H1 (cell line): ENCODE results near the gene GAS7. TPM values are rescaled to one million over a fixed set of nuclear protein-coding genes. Genes with fewer than 3 reads are reported as not detected.

Source experiments
- CTCF ChIA-PET: fragments of 300-600 bp; sonication (Branson Sonifier 250); formaldehyde crosslinking; loops from one replicate; lab custom pipeline; 2021; ENCODE audit not compliant: partially characterized antibody; lab: Charles Lee
- POLR2A ChIA-PET: fragments of 300-600 bp; sonication (Branson Sonifier 250); formaldehyde crosslinking; loops from one replicate; lab custom pipeline; 2021; ENCODE audit warnings: inconsistent platforms; ENCODE audit not compliant: partially characterized antibody; lab: Charles Lee
- DNase-seq, 2 experiments: peaks; one replicate each; pipeline versions ENCODE4 v3.0.0 to v3.0.0-alpha.2; 2010 to 2022; ENCODE audit warnings: low spot score in 2 of 2, low read depth in 1 of 2, mixed read lengths in 1 of 2
- FAIRE-seq: peaks from 2 replicates; lab custom pipeline; 2011; peaks lifted over from hg19 to GRCh38; lab: Jason Lieb, UNC
- H2AFZ ChIP-seq: 2 replicates; pipeline ENCODE4 v1.8.1; 2012; ENCODE audit warnings: low read length, inconsistent platforms
- H2AK5ac ChIP-seq: 2 replicates; pipeline ENCODE4 v1.6.1; 2013; ENCODE audit warnings: low read depth, low read length
- H2BK120ac ChIP-seq: replicated peaks from 2 replicates; pipeline ENCODE3; 2013; ENCODE audit warnings: low read depth, low read length, inconsistent platforms
- H2BK12ac ChIP-seq: 2 replicates; pipeline ENCODE4 v1.6.1; 2013; ENCODE audit warnings: low read depth, low read length
- H2BK15ac ChIP-seq: 2 replicates; pipeline ENCODE4 v1.6.1; 2013; ENCODE audit warnings: low read length
- H2BK20ac ChIP-seq: 2 replicates; pipeline ENCODE4 v1.6.1; 2013; ENCODE audit warnings: low read length
- H2BK5ac ChIP-seq: 2 replicates; pipeline ENCODE4 v1.6.1; 2013; ENCODE audit warnings: low read depth, low read length
- H3K14ac ChIP-seq: 2 replicates; pipeline ENCODE4 v1.6.1; 2013; ENCODE audit warnings: inconsistent platforms; ENCODE audit not compliant: insufficient read length
- H3K18ac ChIP-seq: 2 replicates; pipeline ENCODE4 v1.6.1; 2013; ENCODE audit warnings: low read length; ENCODE audit errors: extremely low read depth
- H3K23ac ChIP-seq: 2 replicates; pipeline ENCODE4 v1.6.1; 2013; ENCODE audit warnings: inconsistent platforms; ENCODE audit not compliant: insufficient read length
- H3K23me2 ChIP-seq: 2 replicates; pipeline ENCODE4 v1.6.1; 2013; ENCODE audit warnings: low read depth, low read length
- H3K27ac ChIP-seq: 2 replicates; pipeline ENCODE4 v1.6.1; 2011; ENCODE audit warnings: low read depth, low read length, inconsistent platforms
- H3K27me3 ChIP-seq, 4 experiments: replicated peaks in 1 of 4; 1 replicate in 1 of 4; 2 replicates in 3 of 4; pipeline versions ENCODE4 v1.6.1 to v1.8.1; 2011 to 2013; ENCODE audit warnings: low read length in 3 of 4, mild to moderate bottlenecking in 3 of 4, inconsistent platforms in 2 of 4, mixed read lengths in 2 of 4, moderate library complexity in 1 of 4; ENCODE audit not compliant: control insufficient read depth in 3 of 4, insufficient read depth in 3 of 4; ENCODE audit errors: extremely low read depth in 1 of 4
- H3K36me3 ChIP-seq, 4 experiments: 2 replicates each; pipeline versions ENCODE4 v1.6.1 to v1.8.1; 2011 to 2013; ENCODE audit warnings: mild to moderate bottlenecking in 4 of 4, low read length in 3 of 4, moderate library complexity in 2 of 4, control low read depth in 1 of 4, inconsistent platforms in 1 of 4; ENCODE audit not compliant: insufficient read depth in 4 of 4, control insufficient read depth in 2 of 4
- H3K4ac ChIP-seq: replicated peaks from 2 replicates; pipeline ENCODE3; 2013; ENCODE audit warnings: low read length, low read depth, mixed read lengths, inconsistent platforms; ENCODE audit not compliant: insufficient read length
- H3K4me1 ChIP-seq, 4 experiments: replicated peaks in 1 of 4; 1 replicate in 1 of 4; 2 replicates in 3 of 4; pipeline versions ENCODE4 v1.6.1 to v1.8.1; 2011 to 2013; ENCODE audit warnings: low read length in 3 of 4, inconsistent platforms in 2 of 4, mixed read lengths in 1 of 4; ENCODE audit not compliant: insufficient read depth in 4 of 4, control insufficient read depth in 3 of 4
- H3K4me2 ChIP-seq, 2 experiments: 2 replicates each; pipeline versions ENCODE4 v1.6.1 to v1.8.1; 2011 to 2013; ENCODE audit warnings: low read depth in 2 of 2, low read length in 2 of 2, control low read depth in 1 of 2, inconsistent platforms in 1 of 2, mild to moderate bottlenecking in 1 of 2; ENCODE audit not compliant: insufficient read depth in 1 of 2
- H3K4me3 ChIP-seq, 4 experiments: fragments of 200-600, 300-600 bp in 1 of 4; sonication (generic), shearing (Covaris generic), sonication (Bioruptor Twin) in 1 of 4; 2 replicates each; pipeline versions ENCODE4 v1.5.1 to v1.8.1; 2011 to 2016; ENCODE audit warnings: low read length in 4 of 4, low read depth in 3 of 4, control low read depth in 2 of 4, inconsistent platforms in 2 of 4, mild to moderate bottlenecking in 2 of 4, mixed read lengths in 1 of 4, moderate library complexity in 1 of 4; ENCODE audit not compliant: insufficient read depth in 2 of 4; ENCODE audit errors: extremely low read depth in 1 of 4
- H3K56ac ChIP-seq: replicated peaks from 2 replicates; pipeline ENCODE3; 2013; ENCODE audit warnings: low read depth, mild to moderate bottlenecking, mixed read lengths, low read length, inconsistent platforms; ENCODE audit not compliant: insufficient read length
- H3K79me1 ChIP-seq: 2 replicates; pipeline ENCODE4 v1.6.1; 2013; ENCODE audit warnings: low read depth, low read length, control low read depth
- H3K79me2 ChIP-seq, 2 experiments: 2 replicates each; pipeline versions ENCODE4 v1.6.1 to v1.8.1; 2012 to 2013; ENCODE audit warnings: low read length in 2 of 2, mild to moderate bottlenecking in 2 of 2, inconsistent platforms in 1 of 2; ENCODE audit not compliant: insufficient read depth in 2 of 2, control insufficient read depth in 1 of 2
- H3K9ac ChIP-seq, 4 experiments: replicated peaks in 1 of 4; 1 replicate in 1 of 4; 2 replicates in 3 of 4; pipeline versions ENCODE4 v1.6.1 to v1.8.1; 2011 to 2013; ENCODE audit warnings: low read depth in 3 of 4, low read length in 3 of 4, control low read depth in 2 of 4, mild to moderate bottlenecking in 2 of 4, moderate library complexity in 2 of 4, inconsistent platforms in 1 of 4; ENCODE audit errors: extremely low read depth in 1 of 4
- H3K9me3 ChIP-seq, 2 experiments: 2 replicates each; pipeline versions ENCODE4 v1.6.1 to v1.8.1; 2012 to 2013; ENCODE audit warnings: mild to moderate bottlenecking in 2 of 2, moderate library complexity in 2 of 2, control low read depth in 1 of 2, inconsistent platforms in 1 of 2, low read depth in 1 of 2, low read length in 1 of 2, mixed read lengths in 1 of 2; ENCODE audit not compliant: insufficient read depth in 2 of 2
- H4K20me1 ChIP-seq, 2 experiments: replicated peaks in 1 of 2; 2 replicates each; pipeline versions ENCODE3 to v1.8.1; 2011 to 2013; ENCODE audit warnings: inconsistent platforms in 2 of 2, low read length in 2 of 2, mild to moderate bottlenecking in 1 of 2; ENCODE audit not compliant: insufficient read depth in 2 of 2, control insufficient read depth in 1 of 2
- H4K5ac ChIP-seq: 2 replicates; pipeline ENCODE4 v1.6.1; 2013; ENCODE audit warnings: low read length, low read depth, mixed read lengths, inconsistent platforms; ENCODE audit not compliant: insufficient read length
- H4K8ac ChIP-seq: 2 replicates; pipeline ENCODE4 v1.8.0; 2013; ENCODE audit warnings: mild to moderate bottlenecking, moderate library complexity, low read length, inconsistent platforms; ENCODE audit not compliant: insufficient read depth; ENCODE audit errors: extremely low read depth
- H4K91ac ChIP-seq: replicated peaks from 2 replicates; pipeline ENCODE3; 2013; ENCODE audit warnings: low read length, mixed read lengths, inconsistent platforms; ENCODE audit not compliant: insufficient read length
- CHD2 ChIP-seq: IDR thresholded peaks from 2 replicates; pipeline ENCODE4 v1.6.1; 2012; ENCODE audit warnings: low read length, improper control_type of control experiment
- JUND ChIP-seq: IDR thresholded peaks from 2 replicates; pipeline ENCODE4 v1.6.1; 2011; ENCODE audit warnings: mild to moderate bottlenecking, improper control_type of control experiment, low read length
- TEAD4 ChIP-seq: IDR thresholded peaks from 2 replicates; pipeline ENCODE4 v1.6.1; 2012; ENCODE audit warnings: low read depth, low read length, inconsistent platforms, mixed read lengths
- WGBS, 2 experiments: shearing (Covaris generic) in 1 of 2; methylation state at CpG; one replicate each; pipeline versions ENCODE4 v1.1.6 to v1.1.7; 2013 to 2015; ENCODE audit warnings: low lambda C conversion rate in 2 of 2, mixed read lengths in 2 of 2, inconsistent platforms in 1 of 2, low coverage in 1 of 2, missing lambda C conversion rate in 1 of 2; ENCODE audit not compliant: insufficient replicate concordance in 2 of 2, insufficient coverage in 1 of 2, insufficient read length in 1 of 2; ENCODE audit errors: extremely low coverage in 1 of 2, missing lambda C conversion rate in 1 of 2; 5-methylcytosine and 5-hydroxymethylcytosine counted together
- polyA plus RNA-seq, 7 experiments: library from polyadenylated mRNA; depleted of rRNA in 3 of 7; stranded (reverse) in 5 of 7; unstranded in 2 of 7; fragments of >200 nt in 5 of 7; fragments of 200-250 nt in 2 of 7; gene quantifications; 1 replicate in 5 of 7; 2 replicates in 1 of 7; 4 replicates in 1 of 7; pipeline versions ENCODE4 v1.2.1 to v1.2.3, GENCODE V29; 2011 to 2013; ENCODE audit warnings: missing spikeins in 2 of 7, mixed read lengths in 2 of 7
- total RNA-seq: library from RNA; stranded (reverse); fragmentation: NEBNext Ultra II Directional; extraction: Animal tissue kit (Norgen Biotek cat#: 25700); gene quantifications from 2 replicates; pipeline ENCODE4 v1.2.1, GENCODE V29; 2021

The GAS7 gene
- total and polyA plus RNA-seq, 2 of the 8 experiments (the other 6 are each of a cell fraction or from before 2014, with no cell fraction given) = 5.0 to 14.5 TPM

GRCh38 chr17:10127819-10128425 lies 70.5 kb downstream of the GAS7 start:
- H4K8ac ChIP-seq = no peak overlapping the region
- no peak overlapping the region for H3K14ac ChIP-seq
- H3K23me2 ChIP-seq = peaks cover 3% of the 10 kb centered on the region; the same call in 1 of the 2 replicates
- H3K18ac ChIP-seq = peak overlapping the region; percentile 85; the same call in 1 of the 2 replicates
- H3K9ac ChIP-seq = no peak overlapping the region
- CTCF ChIA-PET = interaction anchor here (0.8 to 1.0 kb wide), 2 partner anchors 34 to 99 kb away, joined by 3 read pairs; no protein-coding TSS in a partner anchor
- no peaks in the 10 kb centered on the region for H3K36me3 ChIP-seq
- WGBS, 2 experiments = 86% methylated on average over 19 of the region's 19 CpGs; no CpG with 5 or more reads in 1 of the 2 experiments
- H4K91ac ChIP-seq = peak overlapping the region; percentile 33
- TF ChIP-seq CHD2 = no peak
- TF ChIP-seq TEAD4 = peak; percentile 58; the same call in 1 of the 2 replicates
- no peak for TF ChIP-seq JUND
- TF ChIP-seq, all 59 proteins: peak for 1
- H3K27ac ChIP-seq = no peak overlapping the region
- H3K4ac ChIP-seq = no peak overlapping the region
- no peak overlapping the region for H3K4me2 ChIP-seq
- no peak overlapping the region for H4K5ac ChIP-seq
- no peak overlapping the region for H3K4me3 ChIP-seq
- H3K79me1 ChIP-seq = no peaks in the 10 kb centered on the region
- peaks cover 5 to 19% (median 10%) of the 10 kb centered on the region in 4 experiments for H3K4me1 ChIP-seq
- FAIRE-seq = no peak
- peak overlapping the region; percentile 96; the same call in 1 of the 2 replicates for H2BK12ac ChIP-seq
- H2BK5ac ChIP-seq = peak overlapping the region; percentile 60; the same call in 1 of the 2 replicates
- H2BK15ac ChIP-seq = no peak overlapping the region
- no peak overlapping the region for H2AK5ac ChIP-seq
- H3K79me2 ChIP-seq = no peaks in the 10 kb centered on the region
- H3K9me3 ChIP-seq = no peaks in the 10 kb centered on the region
- H2BK20ac ChIP-seq = no peak overlapping the region; the same call in 1 of the 2 replicates
- no peak overlapping the region for H3K23ac ChIP-seq
- no peaks in the 10 kb centered on the region for H3K27me3 ChIP-seq
- no peak overlapping the region for H2BK120ac ChIP-seq
- no peak overlapping the region for H3K56ac ChIP-seq
- H4K20me1 ChIP-seq = peaks cover 0 to 3% of the 10 kb centered on the region in 2 experiments
- peak in 1 of 2 experiments; percentile 21 for DNase-seq
- H2AFZ ChIP-seq = 0 out of 2 replicates have a peak overlapping the region, but pooled peaks have one; percentile 4
- POLR2A ChIA-PET = interaction anchor here (0.8 to 2.0 kb wide), 3 partner anchors 10 to 70 kb away, joined by 3 to 6 read pairs (median 3); partner anchors contain the start of gene GAS7
